Type B pancreatic cell (in vitro differentiated cells): ENCODE results near the gene HYDIN. TPM values are rescaled to one million over a fixed set of nuclear protein-coding genes. Genes with fewer than 3 reads are reported as not detected.
"Not testable (repeated sequence)": the region's sequence is repeated elsewhere in the genome, so short reads cannot be mapped to it uniquely, and the experiment has no call there.

Experiments used
- DNase-seq: peaks from one replicate; pipeline ENCODE4 v3.0.0; 2021; ENCODE audit warnings: mixed read lengths; ENCODE audit not compliant: unreplicated experiment; ENCODE audit errors: extremely low spot score
- H3K27ac Mint-ChIP-seq: 2 replicates; pipeline ENCODE4 v1.8.0; 2021; ENCODE audit warnings: mild to moderate bottlenecking, mixed read lengths
- H3K27me3 Mint-ChIP-seq: 2 replicates; pipeline ENCODE4 v1.8.0; 2021; ENCODE audit warnings: mixed read lengths
- H3K36me3 Mint-ChIP-seq: 2 replicates; pipeline ENCODE4 v1.8.0; 2021; ENCODE audit warnings: mixed read lengths
- H3K4me1 Mint-ChIP-seq: one replicate; pipeline ENCODE4 v1.8.0; 2021; ENCODE audit warnings: mixed read lengths; ENCODE audit not compliant: unreplicated experiment
- H3K4me3 Mint-ChIP-seq: 2 replicates; pipeline ENCODE4 v1.8.0; 2021; ENCODE audit warnings: mild to moderate bottlenecking, mixed read lengths
- H3K9me3 Mint-ChIP-seq: 2 replicates; pipeline ENCODE4 v1.8.0; 2021; ENCODE audit warnings: mixed read lengths
- total RNA-seq: library from RNA; stranded (reverse); gene quantifications from 2 replicates; pipeline ENCODE4 v1.2.1, GENCODE V29; 2021; ENCODE audit warnings: low replicate concordance

The HYDIN gene
- total RNA-seq, 1 donor from 2014 or later = 19.7 TPM

DNA sequence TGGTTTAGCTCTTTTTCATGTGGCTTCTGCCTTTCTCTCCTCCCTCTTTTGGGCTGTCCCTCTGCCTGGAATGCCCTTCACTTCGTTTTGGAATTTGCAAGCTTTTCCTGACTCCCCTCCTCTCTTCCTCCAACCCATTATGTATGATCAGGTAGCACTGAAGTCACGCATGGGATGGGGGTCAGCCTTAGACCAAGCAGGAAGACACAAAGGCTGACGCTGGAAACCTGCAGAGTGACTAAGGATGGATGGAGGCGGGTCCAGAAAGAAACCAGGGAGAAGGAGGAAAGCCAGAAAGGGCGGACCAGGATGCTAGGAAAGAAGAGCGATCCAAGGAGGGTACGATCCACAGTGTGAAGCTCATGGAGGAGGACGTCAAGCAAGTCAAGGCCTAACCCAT lies 296.8 kb downstream of the HYDIN start:
- H3K9me3 Mint-ChIP-seq, H3K36me3 Mint-ChIP-seq, H3K4me1 Mint-ChIP-seq, DNase-seq, H3K27me3 Mint-ChIP-seq, H3K27ac Mint-ChIP-seq, H3K4me3 Mint-ChIP-seq: not testable (repeated sequence)

DNA sequence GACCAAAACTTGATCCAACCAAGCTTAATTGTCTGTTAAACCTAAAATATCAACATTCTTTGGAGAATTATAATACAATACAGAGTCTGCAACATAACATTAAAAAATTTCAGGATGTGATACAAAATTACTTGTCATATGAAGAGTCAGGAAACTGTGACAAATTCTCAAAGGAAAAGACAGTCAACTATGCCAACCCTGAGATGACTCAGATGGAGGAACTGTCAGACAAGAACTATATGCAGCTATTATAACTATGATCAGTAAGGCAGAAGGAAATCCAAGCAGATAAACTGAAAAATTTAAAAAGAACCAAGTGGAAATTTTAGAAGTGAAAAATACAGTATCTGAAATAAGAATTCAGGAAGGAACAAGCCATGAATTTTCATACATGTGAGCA lies 299.8 kb downstream of the HYDIN start:
- not testable (repeated sequence) for H3K27ac Mint-ChIP-seq, H3K36me3 Mint-ChIP-seq, H3K27me3 Mint-ChIP-seq, H3K4me1 Mint-ChIP-seq, DNase-seq, H3K4me3 Mint-ChIP-seq, H3K9me3 Mint-ChIP-seq

- not testable (repeated sequence) for H3K27me3 Mint-ChIP-seq, DNase-seq, H3K4me3 Mint-ChIP-seq, H3K4me1 Mint-ChIP-seq, H3K9me3 Mint-ChIP-seq, H3K36me3 Mint-ChIP-seq, H3K27ac Mint-ChIP-seq
Observed at GRCh38 chr16:70922164-70922563, 308.4 kb downstream of the HYDIN start.

- H3K4me1 Mint-ChIP-seq, DNase-seq, H3K4me3 Mint-ChIP-seq, H3K9me3 Mint-ChIP-seq, H3K27ac Mint-ChIP-seq, H3K27me3 Mint-ChIP-seq, H3K36me3 Mint-ChIP-seq: not testable (repeated sequence)
Observed at GRCh38 chr16:70920661-70921060, 309.9 kb downstream of the HYDIN start.

- H3K4me1 Mint-ChIP-seq, H3K9me3 Mint-ChIP-seq, DNase-seq, H3K4me3 Mint-ChIP-seq, H3K36me3 Mint-ChIP-seq, H3K27ac Mint-ChIP-seq, H3K27me3 Mint-ChIP-seq: not testable (repeated sequence)
Observed at GRCh38 chr16:70888208-70888607, 342.3 kb downstream of the HYDIN start.

DNA sequence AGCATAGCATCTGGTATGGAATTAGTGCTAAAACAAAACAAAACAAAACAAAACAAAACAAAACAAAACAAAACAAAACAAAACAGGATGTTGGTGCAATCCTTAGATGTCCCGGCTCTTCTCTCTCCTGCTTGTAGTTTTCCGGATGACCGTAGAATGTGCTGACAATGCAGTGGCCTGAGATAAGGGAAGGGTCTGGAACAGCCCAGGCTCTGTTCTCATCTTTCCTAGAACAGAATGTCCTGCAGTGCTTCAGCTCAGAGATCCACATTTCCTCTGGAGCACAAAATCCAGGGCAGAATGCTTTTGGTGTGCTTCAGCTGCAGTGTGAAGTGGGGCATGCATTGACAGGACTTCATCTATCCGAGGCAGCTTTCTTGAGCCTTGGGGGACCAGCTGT lies 345.9 kb downstream of the HYDIN start:
- not testable (repeated sequence) for H3K36me3 Mint-ChIP-seq, H3K27ac Mint-ChIP-seq, DNase-seq, H3K9me3 Mint-ChIP-seq, H3K4me3 Mint-ChIP-seq, H3K4me1 Mint-ChIP-seq, H3K27me3 Mint-ChIP-seq

DNA sequence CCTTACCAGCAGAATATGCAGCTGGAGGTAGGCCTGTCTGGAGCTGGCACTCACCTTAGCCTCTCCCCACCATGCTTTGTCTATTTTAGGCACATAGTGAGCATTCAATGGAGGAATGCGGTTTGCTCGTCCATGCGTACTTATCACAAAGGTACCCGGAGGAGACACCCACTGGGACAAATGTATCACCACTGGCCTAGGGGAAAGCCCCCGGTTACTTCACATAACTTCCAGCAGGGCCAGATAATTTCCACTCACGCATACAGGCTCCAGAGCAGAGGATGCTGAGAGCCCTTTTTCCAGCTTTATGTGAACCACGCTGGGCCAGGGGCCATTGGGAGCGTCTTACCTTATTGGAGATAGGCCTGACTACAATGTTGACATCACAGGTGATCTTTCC lies 348.2 kb downstream of the HYDIN start:
- H3K27ac Mint-ChIP-seq, H3K27me3 Mint-ChIP-seq, H3K4me1 Mint-ChIP-seq, H3K4me3 Mint-ChIP-seq, DNase-seq, H3K36me3 Mint-ChIP-seq, H3K9me3 Mint-ChIP-seq: not testable (repeated sequence)

DNA sequence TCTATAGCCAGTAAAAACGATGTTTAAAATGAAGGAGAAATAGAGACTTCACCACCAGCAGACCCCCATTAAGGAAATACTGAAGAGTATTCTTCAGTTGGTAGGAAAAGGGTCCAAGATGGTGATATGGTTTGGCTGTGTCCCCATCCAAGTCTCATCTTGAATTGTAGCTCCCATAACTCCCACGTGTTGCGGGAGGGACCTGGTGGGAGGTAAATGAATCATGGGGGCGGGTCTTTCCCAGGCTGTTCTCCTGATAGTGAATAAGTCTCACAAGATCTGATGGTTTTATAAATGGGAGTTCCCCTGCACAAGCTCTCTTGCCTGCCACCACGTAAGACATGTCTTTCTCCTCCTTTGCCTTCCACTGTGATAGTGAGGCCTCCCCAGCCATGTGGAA lies 352.6 kb downstream of the HYDIN start:
- H3K27me3 Mint-ChIP-seq, DNase-seq, H3K4me1 Mint-ChIP-seq, H3K27ac Mint-ChIP-seq, H3K4me3 Mint-ChIP-seq, H3K9me3 Mint-ChIP-seq, H3K36me3 Mint-ChIP-seq: not testable (repeated sequence)

DNA sequence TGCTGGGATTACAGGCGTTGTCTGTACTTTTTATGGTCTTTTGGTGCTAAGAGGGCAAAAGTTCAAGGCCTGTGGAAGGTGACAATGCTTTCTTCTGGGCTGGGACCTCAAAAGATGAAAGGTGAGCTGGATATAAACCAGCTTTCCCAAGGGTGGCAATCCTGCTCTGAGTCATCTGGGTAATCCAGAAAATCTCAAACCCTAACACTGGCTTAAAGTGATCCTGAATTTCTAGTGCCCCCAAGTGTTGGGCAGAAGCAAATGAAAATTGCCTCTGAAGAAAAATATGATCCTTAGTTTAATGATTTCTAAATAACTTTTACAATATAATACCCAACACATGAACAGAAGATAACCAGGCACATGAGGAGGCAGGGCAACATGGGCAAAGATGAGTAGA lies 354.1 kb downstream of the HYDIN start:
- not testable (repeated sequence) for H3K9me3 Mint-ChIP-seq, H3K36me3 Mint-ChIP-seq, H3K4me3 Mint-ChIP-seq, DNase-seq, H3K4me1 Mint-ChIP-seq, H3K27me3 Mint-ChIP-seq, H3K27ac Mint-ChIP-seq

DNA sequence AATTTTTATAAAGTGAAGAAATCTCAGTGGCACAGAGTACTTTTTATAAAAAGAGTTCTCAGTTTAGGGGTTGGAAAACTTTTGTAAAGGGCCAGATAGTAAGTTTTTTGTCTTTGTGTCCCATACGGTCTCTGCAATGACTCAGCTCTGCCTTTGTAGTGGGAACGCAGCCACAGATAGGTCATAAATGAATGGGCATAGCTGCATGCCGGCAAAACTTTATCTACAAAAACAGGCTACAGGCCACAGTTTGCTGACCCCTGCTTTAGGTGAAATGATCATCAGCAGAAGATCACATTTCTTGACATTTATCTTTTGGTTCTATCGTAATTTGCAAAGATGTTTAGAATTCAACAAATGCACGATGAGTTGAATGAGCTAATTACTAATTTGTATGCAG lies 365.8 kb downstream of the HYDIN start:
- H3K9me3 Mint-ChIP-seq, H3K4me3 Mint-ChIP-seq, H3K36me3 Mint-ChIP-seq, H3K4me1 Mint-ChIP-seq, H3K27ac Mint-ChIP-seq, DNase-seq, H3K27me3 Mint-ChIP-seq: not testable (repeated sequence)

GRCh38 chr16:70861996-70862395 lies 368.5 kb downstream of the HYDIN start:
- not testable (repeated sequence) for DNase-seq, H3K9me3 Mint-ChIP-seq

DNA sequence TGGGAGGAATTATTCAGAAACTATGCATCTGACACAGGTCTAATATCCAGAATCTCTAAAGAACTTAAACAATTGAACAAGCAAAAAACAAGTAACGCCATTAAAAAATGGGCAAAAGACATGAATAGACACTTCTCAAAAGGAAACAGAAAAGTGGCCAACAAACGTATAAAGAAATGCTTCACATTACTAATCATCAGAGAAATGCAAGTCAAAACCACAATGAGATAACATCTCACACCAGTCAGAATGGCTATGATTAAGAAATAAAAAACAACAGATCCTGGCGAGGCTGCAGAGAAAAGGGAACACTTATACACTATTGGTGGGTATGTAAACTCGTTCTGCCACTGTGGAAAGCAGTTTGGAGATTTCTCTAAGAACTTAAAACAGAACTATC lies 379.2 kb downstream of the HYDIN start:
- H3K9me3 Mint-ChIP-seq, H3K4me3 Mint-ChIP-seq, H3K4me1 Mint-ChIP-seq, H3K36me3 Mint-ChIP-seq, H3K27ac Mint-ChIP-seq, DNase-seq, H3K27me3 Mint-ChIP-seq: not testable (repeated sequence)

More at GRCh38 chr16:70861996-70862395, 368.5 kb downstream of the HYDIN start:
- not testable (repeated sequence) for H3K27me3 Mint-ChIP-seq, H3K4me3 Mint-ChIP-seq, H3K4me1 Mint-ChIP-seq, H3K27ac Mint-ChIP-seq, H3K36me3 Mint-ChIP-seq

DNA sequence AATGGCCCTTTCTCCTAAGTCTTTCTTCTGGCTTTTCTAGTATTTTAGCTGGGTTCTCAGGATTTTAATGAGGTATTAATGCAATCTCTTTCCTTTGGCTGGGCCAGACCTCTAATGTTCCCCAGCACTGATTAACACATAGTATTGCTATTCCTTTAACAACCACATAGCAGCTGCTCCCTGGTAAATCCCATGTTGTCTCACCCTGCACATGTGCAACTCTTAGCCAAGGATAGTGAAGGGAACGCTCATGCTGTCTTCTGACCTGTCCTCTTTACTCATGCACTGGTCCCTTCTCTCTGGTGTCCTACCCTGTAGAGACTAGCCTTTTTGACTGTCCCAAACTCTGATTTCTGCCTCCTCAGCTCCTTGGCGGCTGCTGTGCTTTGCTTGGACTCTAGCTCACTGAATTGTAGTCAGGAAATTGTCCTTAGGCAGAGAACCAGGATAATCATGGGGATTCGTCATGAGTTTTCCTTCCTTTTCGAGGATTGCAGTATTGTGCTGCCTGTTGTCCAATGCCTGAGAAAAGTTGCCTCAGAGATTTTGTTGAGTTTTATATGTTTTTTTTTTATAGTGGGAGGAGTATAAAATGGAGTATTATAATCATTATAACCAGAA lies 406.9 kb downstream of the HYDIN start:
- H3K4me1 Mint-ChIP-seq, H3K4me3 Mint-ChIP-seq, DNase-seq, H3K9me3 Mint-ChIP-seq, H3K27ac Mint-ChIP-seq, H3K36me3 Mint-ChIP-seq, H3K27me3 Mint-ChIP-seq: not testable (repeated sequence)

DNA sequence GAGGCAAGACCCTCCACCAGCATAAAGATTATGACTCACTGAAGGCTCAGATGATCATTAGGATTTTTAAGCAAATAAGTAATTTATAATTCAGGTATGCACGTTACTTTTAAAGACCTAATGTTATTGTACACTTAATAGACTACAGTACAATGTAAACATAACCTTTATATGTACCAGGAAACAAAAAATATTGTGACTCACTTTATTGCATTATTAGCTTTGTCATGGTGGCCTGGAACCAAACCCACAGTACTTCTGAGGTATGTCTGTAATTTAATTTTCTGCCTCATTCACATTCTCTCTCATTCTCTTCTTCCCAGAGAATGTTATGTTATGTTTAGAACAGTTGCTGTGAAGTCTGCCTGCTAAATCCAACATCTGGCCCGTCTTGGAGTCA lies 407.8 kb downstream of the HYDIN start:
- not testable (repeated sequence) for H3K27me3 Mint-ChIP-seq, H3K9me3 Mint-ChIP-seq, DNase-seq, H3K4me1 Mint-ChIP-seq, H3K36me3 Mint-ChIP-seq, H3K27ac Mint-ChIP-seq, H3K4me3 Mint-ChIP-seq

- H3K4me3 Mint-ChIP-seq, H3K27me3 Mint-ChIP-seq, H3K27ac Mint-ChIP-seq, H3K9me3 Mint-ChIP-seq, DNase-seq, H3K36me3 Mint-ChIP-seq, H3K4me1 Mint-ChIP-seq: not testable (repeated sequence)
Observed at GRCh38 chr16:70818088-70818487, 412.4 kb downstream of the HYDIN start.
